Measurements from ENCODE around the gene MT1F. TPM values are rescaled to one million over a fixed set of nuclear protein-coding genes. Genes with fewer than 3 reads are reported as not detected.

The MT1F gene
- total and polyA plus RNA-seq, 2 of the 4 experiments (the other 2 are of a cell fraction) = 0.56 TPM; not detected in 1

- no peak for ATAC-seq (ENCODE audit: low read depth)
- intact Hi-C loops (cut with micrococcal nuclease) = no loop called here
- dilution Hi-C loops (cut with HindIII; ENCODE audit: low sequenced_read_pairs, unreplicated experiment) = no loop called here
Observed at GRCh38 chr16:56664506-56664905, 6.7 kb downstream of the MT1F start.

More at GRCh38 chr16:56664506-56664905, 6.7 kb downstream of the MT1F start:
- no peak overlapping the region for H3K4ac ChIP-seq (ENCODE audit: low read depth, low read length)
- TF ChIP-seq RCOR1 (IDR thresholded peaks at IDR 0.05; ENCODE audit: insufficient replicate concordance, low read length) (no peak), RAD21 (IDR thresholded peaks at IDR 0.05; ENCODE audit: low read length) (no peak), MXI1 (IDR thresholded peaks at IDR 0.05; ENCODE audit: borderline replicate concordance, low read depth, low read length) (no peak), USF2 (IDR thresholded peaks at IDR 0.05; ENCODE audit: low read depth, low read length) (no peak), CTCF (conservative IDR thresholded peaks at IDR 0.05; ENCODE audit: low read depth, low read length) (no peak), MAZ (IDR thresholded peaks at IDR 0.05; ENCODE audit: borderline replicate concordance, low read depth, low read length) (no peak), NFE2L2 (IDR thresholded peaks at IDR 0.05; ENCODE audit: low read depth, low read length) (no peak), SMC3 (IDR thresholded peaks at IDR 0.05; ENCODE audit: low read depth, low read length) (no peak), CEBPB (IDR thresholded peaks at IDR 0.05; ENCODE audit: low read depth, low read length) (no peak), RFX5 (IDR thresholded peaks at IDR 0.05; ENCODE audit: low read depth, low read length) (no peak)
- no peak overlapping the region for H2BK15ac ChIP-seq (ENCODE audit: low read depth, low read length)
- no TSS peak for BruUV-seq (replicated peaks)
- H3K27ac ChIP-seq (ENCODE audit: insufficient read depth, low read length) = no peak overlapping the region
- no peak overlapping the region for H4K8ac ChIP-seq (ENCODE audit: low read depth in 2 of 2, low read length in 2 of 2)
- no peak overlapping the region for H2BK120ac ChIP-seq (ENCODE audit: low read depth, low read length)
- H2BK20ac ChIP-seq (ENCODE audit: low read depth, low read length) = no peak overlapping the region
- no peak overlapping the region for H2AK9ac ChIP-seq (replicated peaks; ENCODE audit: low read depth, low read length, poor library complexity)
- in situ Hi-C loops (cut with MboI; ENCODE audit: low sequenced_read_pairs) = no loop called here
- DNase-seq = no peak
- H3K4me3 ChIP-seq (ENCODE audit: insufficient read depth, low read depth, low read length) = no peak overlapping the region
- peaks cover 93% of the 10 kb centered on the region for H3K27me3 ChIP-seq (ENCODE audit: control insufficient read depth, insufficient read depth, low read length)
- H4K20me1 ChIP-seq (ENCODE audit: insufficient read depth, low read length) = no peaks in the 10 kb centered on the region
- WGBS, 2 experiments (ENCODE audit: extremely low coverage in 2 of 2, insufficient read length in 1 of 2) = no CpG with 5 or more reads among the region's 1 CpG
- no peak overlapping the region for H3K4me2 ChIP-seq (ENCODE audit: low read depth, low read length)
- no peaks in the 10 kb centered on the region; the same call in 1 of the 2 replicates for H3K9me1 ChIP-seq (ENCODE audit: insufficient read depth, low read length)
- H3K14ac ChIP-seq (replicated peaks; ENCODE audit: low read depth, low read length) = no peak overlapping the region
- H3K56ac ChIP-seq (ENCODE audit: extremely low read depth, insufficient read depth, low read length) = no peak overlapping the region
- no peaks in the 10 kb centered on the region for H3K9me3 ChIP-seq (ENCODE audit: control insufficient read depth, insufficient read depth, low read length)
- H2BK5ac ChIP-seq (ENCODE audit: low read depth, low read length, poor library complexity, severe bottlenecking) = no peak overlapping the region
- no peak overlapping the region for H3K23ac ChIP-seq (ENCODE audit: low read depth, low read length)
- H3K36me3 ChIP-seq (ENCODE audit: control insufficient read depth, insufficient read depth, low read length) = no peaks in the 10 kb centered on the region
- no peak overlapping the region for H3K9ac ChIP-seq (ENCODE audit: low read depth, low read length)
- no peak overlapping the region for H2AK5ac ChIP-seq (ENCODE audit: low read depth, low read length)
- H2AFZ ChIP-seq (replicated peaks; ENCODE audit: low read length, poor library complexity) = no peak overlapping the region
- ChIA-PET POLR2A (ENCODE audit: unreplicated experiment) (no interaction called here), CTCF (interaction anchor here (1.0 kb wide), 1 partner anchor 9 kb away, joined by 3 read pairs; no protein-coding TSS in a partner anchor)
- no peak overlapping the region for H4K5ac ChIP-seq (ENCODE audit: low read depth, low read length)
- peaks cover 2% of the 10 kb centered on the region; the same call in 1 of the 2 replicates for H3K4me1 ChIP-seq (ENCODE audit: control insufficient read depth, insufficient read depth, low read length)
- H3K79me1 ChIP-seq (ENCODE audit: low read depth in 1 of 2, low read length in 2 of 2) = no peaks in the 10 kb centered on the region
- no peak overlapping the region for H3K18ac ChIP-seq (ENCODE audit: low read depth, low read length)
- H4K91ac ChIP-seq (ENCODE audit: insufficient read depth, low read depth, low read length) = no peak overlapping the region
